GM10248 (cell line): ENCODE measurements around the gene NUDT8.

Experiments
- CTCF ChIA-PET: fragments of 300-600 bp; sonication (Branson Sonifier 250); formaldehyde crosslinking; extraction: SDS; loops from one replicate; lab custom pipeline; 2021; ENCODE audit warnings: antibody characterized with exemption; lab: Yijun Ruan, JAX
- POLR2A ChIA-PET: fragments of 350-650 bp; sonication (Branson Sonifier 250); formaldehyde crosslinking; extraction: SDS; loops from one replicate; lab custom pipeline; 2020; ENCODE audit warnings: antibody characterized with exemption; lab: Yijun Ruan, JAX
- DNase-seq: peaks from one replicate; pipeline ENCODE4 v3.0.0; 2012; ENCODE audit errors: extremely low spot score
- CTCF ChIP-seq: IDR thresholded peaks from 2 replicates; pipeline ENCODE4 v1.5.1; 2012; ENCODE audit warnings: mild to moderate bottlenecking, low read depth; ENCODE audit errors: extremely low read depth, missing control alignments, control extremely low read depth

Gene NUDT8

GRCh38 chr11:67647471-67647870, 17.7 kb upstream of the NUDT8 start:
- CTCF ChIA-PET: interaction anchor here (0.9 to 10.1 kb wide), 10 partner anchors 11 to 127 kb away, joined by 3 to 142 read pairs (median 6); partner anchors contain the start of genes NUDT8 and TBX10
- POLR2A ChIA-PET: no interaction called here
- no peak for DNase-seq
- no peak for TF ChIP-seq CTCF

- DNase-seq: no peak
- CTCF ChIA-PET: interaction anchor here (0.9 to 10.1 kb wide), 9 partner anchors 10 to 295 kb away, joined by 3 to 142 read pairs (median 5); partner anchors contain the start of genes NUDT8 and TBX10
- TF ChIP-seq CTCF: no peak
- POLR2A ChIA-PET: no interaction called here
These were observed 17.0 kb upstream of the NUDT8 start for GRCh38 chr11:67646535-67647336.

GRCh38 chr11:67645521-67646461, 16.1 kb upstream of the NUDT8 start:
- ChIA-PET POLR2A (no interaction called here), CTCF (interaction anchor here (0.9 to 10.1 kb wide), 6 partner anchors 9 to 294 kb away, joined by 3 to 142 read pairs (median 26); partner anchors contain the start of genes NUDT8 and TBX10)
- no peak for DNase-seq
- no peak for TF ChIP-seq CTCF

GRCh38 chr11:67644472-67645418, 15.0 kb upstream of the NUDT8 start:
- ChIA-PET POLR2A (no interaction called here), CTCF (interaction anchor here (5.3 to 10.1 kb wide), 3 partner anchors 8 to 16 kb away, joined by 49 to 142 read pairs (median 69); partner anchors contain the start of genes NUDT8 and TBX10)
- DNase-seq: no peak
- no peak for TF ChIP-seq CTCF

- ChIA-PET POLR2A (no interaction called here), CTCF (interaction anchor here (1.4 to 10.1 kb wide), 4 partner anchors 7 to 18 kb away, joined by 3 to 142 read pairs (median 59); partner anchors contain the start of genes NUDT8 and TBX10)
- DNase-seq: no peak
- peak; percentile 21 for TF ChIP-seq CTCF
These were observed 14.3 kb upstream of the NUDT8 start for GRCh38 chr11:67644042-67644441.
